MM.1S (cell line): ENCODE results near the gene GNAI3.

Source experiments
- CTCF ChIP-seq: fragments of 300-600 bp; sonication (generic); IDR thresholded peaks from 2 replicates; pipeline ENCODE4 v1.5.1; 2016; ENCODE audit warnings: antibody characterized with exemption, low read length, mixed read lengths
- EZH2 ChIP-seq: fragments of 300-600 bp; sonication (generic); optimal IDR thresholded peaks from 2 replicates; pipeline ENCODE3; 2017; ENCODE audit warnings: low read depth, mild to moderate bottlenecking, antibody characterized with exemption, low read length, mixed read lengths
- EZH2phosphoT487 ChIP-seq: fragments of 300-600 bp; sonication (generic); IDR thresholded peaks from 2 replicates; pipeline ENCODE4 v1.6.1; 2018; ENCODE audit warnings: antibody characterized with exemption, low read length

DNA sequence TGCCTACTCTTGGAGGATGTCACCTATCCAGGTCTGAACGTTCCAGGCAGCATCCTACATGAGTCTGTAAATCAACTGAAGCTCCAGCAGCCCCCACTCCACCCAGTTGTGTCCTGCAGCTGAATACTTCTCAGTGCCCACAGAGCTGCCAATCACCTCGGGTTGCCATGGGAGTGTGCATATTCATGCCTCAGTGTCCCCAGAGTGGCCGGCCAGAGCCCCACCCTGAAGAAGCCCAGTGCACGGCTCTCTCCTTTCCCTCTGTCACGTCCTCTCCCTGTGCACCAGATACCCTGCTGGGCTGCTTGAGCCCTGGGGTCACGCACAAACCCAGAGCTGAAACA, 91.4 kb downstream of the GNAI3 start:
- TF ChIP-seq CTCF = no peak
- TF ChIP-seq EZH2 = no peak
- no peak for TF ChIP-seq EZH2phosphoT487
